ENCODE measurements around the gene SULT1A1. TPM values are rescaled to one million over a fixed set of nuclear protein-coding genes. Genes with fewer than 3 reads are reported as not detected.
"Not testable (repeated sequence)": the region's sequence is repeated elsewhere in the genome, so short reads cannot be mapped to it uniquely, and the experiment has no call there.

Gene SULT1A1
- polyA plus RNA-seq, 3 donors from 2014 or later, result 4.5 to 7.0 (median 6.5) TPM

DNA sequence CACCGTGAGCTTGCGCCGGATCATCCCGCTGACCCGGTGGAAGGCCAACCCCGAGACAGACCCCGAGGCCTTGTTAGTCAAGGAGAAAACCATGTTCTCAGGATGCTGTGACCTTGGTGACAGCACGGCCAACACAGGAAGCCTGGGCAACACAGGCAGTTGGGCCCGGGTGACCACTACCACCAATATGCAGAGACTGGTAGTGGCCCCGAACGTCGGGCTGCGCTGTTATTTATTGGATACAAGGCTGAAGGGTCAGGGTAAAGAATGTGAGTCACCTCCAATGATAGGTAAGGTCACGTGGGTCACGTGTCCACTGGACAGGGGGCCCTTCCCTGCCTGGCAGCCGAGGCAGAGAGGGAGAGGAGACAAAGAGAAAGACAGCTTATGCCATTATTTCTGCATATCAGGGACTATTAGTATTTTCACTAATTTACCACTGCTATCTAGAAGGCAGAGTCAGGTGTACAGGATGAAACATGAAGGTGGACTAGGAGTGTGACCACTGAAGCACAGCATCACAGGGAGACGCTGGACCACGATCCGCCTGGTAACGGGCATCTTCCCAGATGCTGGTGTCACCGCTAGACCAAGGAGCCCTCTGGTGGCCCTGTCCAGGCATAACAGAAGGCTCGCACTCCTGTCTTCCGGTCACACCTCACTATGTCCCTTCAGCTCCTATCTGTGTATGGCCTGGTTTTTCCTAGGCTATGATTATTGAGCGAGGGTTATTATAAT is 5.8 kb upstream of the SULT1A1 start:
- H3K36me3 Mint-ChIP-seq; H3K4me1 Mint-ChIP-seq; H3K27ac Mint-ChIP-seq; H3K4me3 Mint-ChIP-seq; H3K27me3 Mint-ChIP-seq (ENCODE audit: low read depth in 3 of 3); H3K9me3 Mint-ChIP-seq: not testable (repeated sequence)
- DNase-seq, result peak in 2 of 3 donors; percentile 20 to 34

DNA sequence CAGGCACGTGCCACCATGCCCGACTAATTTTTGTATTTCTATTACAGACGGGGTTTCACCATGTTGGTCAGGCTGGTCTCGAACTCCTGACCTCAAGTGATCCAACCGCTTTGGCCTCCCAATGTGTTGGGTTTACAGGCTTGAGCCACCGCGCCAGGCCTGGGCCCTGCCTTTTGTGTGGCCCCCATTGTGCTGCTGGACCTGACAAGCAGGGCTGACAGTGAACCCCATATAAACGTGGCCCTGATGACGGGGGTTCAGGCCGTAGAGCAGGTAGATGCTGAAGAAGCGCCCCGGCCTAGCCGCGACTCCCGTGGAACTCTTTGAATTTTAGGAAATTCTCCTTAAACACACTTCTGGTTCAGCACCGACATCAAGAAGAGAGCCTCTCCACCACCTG is 4.7 kb upstream of the SULT1A1 start:
- H3K4me3 Mint-ChIP-seq, result not testable (repeated sequence)

DNA sequence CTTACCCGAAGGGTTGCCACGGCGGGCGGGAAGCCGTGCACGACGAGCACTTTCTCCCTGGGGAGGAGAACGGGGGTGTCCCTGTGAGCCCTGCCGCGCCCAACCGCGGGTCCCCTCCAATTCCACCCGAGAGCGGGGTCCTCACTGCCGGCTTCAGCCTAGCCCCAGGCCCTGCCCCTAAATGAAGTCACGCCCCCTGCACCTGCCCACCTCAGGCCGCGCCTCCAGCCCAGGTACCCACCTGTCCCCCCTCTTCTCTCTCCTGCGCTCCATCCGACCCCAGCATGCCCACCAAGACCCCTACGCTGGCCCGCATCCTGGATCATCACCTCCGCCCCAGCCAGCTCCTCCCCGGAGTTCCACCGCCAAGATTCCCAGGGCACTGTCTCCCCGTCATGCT is 4.1 kb upstream of the SULT1A1 start:
- H3K4me3 Mint-ChIP-seq; H3K27me3 Mint-ChIP-seq (ENCODE audit: low read depth in 3 of 3); H3K27ac Mint-ChIP-seq; H3K9me3 Mint-ChIP-seq; DNase-seq; H3K36me3 Mint-ChIP-seq: not testable (repeated sequence)
- peaks cover 16 to 20% of the 10 kb centered on the region in 2 donors for H3K4me1 Mint-ChIP-seq

More for the DNA sequence above, 4.7 kb upstream of the SULT1A1 start:
- H3K9me3 Mint-ChIP-seq; H3K27me3 Mint-ChIP-seq (ENCODE audit: low read depth in 3 of 3); H3K36me3 Mint-ChIP-seq; DNase-seq; H3K27ac Mint-ChIP-seq: not testable (repeated sequence)
- peaks cover 14 to 16% of the 10 kb centered on the region in 2 donors for H3K4me1 Mint-ChIP-seq

DNA sequence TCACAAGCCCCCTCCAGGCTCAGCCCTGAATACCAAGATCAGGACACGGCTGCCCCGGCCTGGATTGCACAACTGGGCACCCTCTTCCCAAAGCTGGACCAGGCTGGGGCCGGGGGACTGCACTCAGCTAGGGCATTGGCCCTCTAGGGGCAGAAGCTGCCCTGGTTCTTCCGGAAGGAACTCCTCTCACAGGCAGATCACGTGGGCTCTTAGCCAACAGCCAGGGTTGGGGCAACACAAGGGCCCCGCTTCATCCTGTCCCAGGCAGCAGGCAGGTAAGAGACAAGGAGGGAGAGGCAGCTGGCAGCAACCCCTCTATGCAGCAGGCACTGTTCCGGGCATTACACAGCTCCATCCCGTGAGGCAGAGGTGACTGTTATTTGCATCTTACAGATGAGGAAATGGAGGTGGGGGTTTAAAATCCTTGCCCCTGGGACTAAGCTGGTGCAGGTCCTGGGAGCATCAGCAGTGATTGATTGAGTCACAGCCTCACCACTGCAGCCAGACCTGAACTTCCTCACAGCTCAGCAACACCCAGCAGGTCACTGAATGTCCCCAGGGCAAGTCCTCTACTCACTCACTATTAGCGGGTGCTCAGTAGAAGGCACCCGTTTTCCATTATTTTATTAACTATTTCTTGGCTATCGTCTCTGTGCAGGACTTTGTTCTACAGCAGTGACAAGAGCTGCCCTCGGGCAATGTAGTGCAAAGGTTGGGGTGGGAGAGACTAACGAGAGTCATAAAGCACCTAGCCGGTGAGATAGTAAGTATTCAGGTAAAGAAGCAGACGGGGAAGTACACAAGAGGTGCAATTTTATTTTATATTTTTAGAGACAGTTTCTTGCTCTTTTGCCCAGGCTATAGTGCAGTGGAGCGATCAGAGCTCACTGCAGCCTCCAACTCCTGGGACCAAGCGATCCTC is 2.8 kb upstream of the SULT1A1 start:
- peaks cover 16 to 20% of the 10 kb centered on the region in 2 donors for H3K4me1 Mint-ChIP-seq
- H3K27ac Mint-ChIP-seq; H3K36me3 Mint-ChIP-seq; DNase-seq; H3K4me3 Mint-ChIP-seq; H3K9me3 Mint-ChIP-seq; H3K27me3 Mint-ChIP-seq (ENCODE audit: low read depth in 3 of 3): not testable (repeated sequence)

DNA sequence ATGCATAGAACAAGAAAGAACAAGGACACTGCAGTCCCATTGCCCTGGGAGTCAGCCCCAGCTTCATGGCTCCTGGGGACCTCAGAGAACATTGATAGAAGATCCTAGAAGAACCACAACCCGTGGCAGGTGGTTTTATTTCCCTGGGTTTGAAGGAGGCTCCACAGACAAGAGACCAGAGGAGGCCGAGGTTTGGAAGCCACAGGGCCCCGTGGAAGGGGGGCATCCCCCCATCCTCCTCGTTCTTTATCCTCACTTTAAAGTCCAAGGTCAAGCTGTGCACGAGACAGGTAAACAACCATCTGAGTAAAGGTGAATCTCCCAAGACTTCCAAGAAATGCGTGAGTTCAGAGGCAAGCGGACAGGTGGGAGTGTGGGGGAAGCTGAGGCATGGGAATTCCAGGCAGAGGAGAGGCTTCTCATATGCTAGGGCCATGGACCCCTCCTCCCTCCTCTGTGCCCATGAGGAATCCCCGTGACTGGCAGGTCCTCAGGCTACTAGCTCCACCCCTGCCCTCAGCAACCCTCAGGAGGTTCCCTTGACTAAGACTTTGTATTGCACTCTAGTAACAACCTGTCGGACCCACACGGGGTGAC is 849 bp upstream of the SULT1A1 start:
- peaks cover 16% of the 10 kb centered on the region in 2 donors for H3K4me1 Mint-ChIP-seq
- H3K9me3 Mint-ChIP-seq, result no peaks in the 10 kb centered on the region
- H3K4me3 Mint-ChIP-seq, result no peak overlapping the region
- H3K27ac Mint-ChIP-seq, result peak overlapping the region in 2 of 6 donors; percentile 1 to 4
- no peak for DNase-seq
- H3K36me3 Mint-ChIP-seq, result no peaks in the 10 kb centered on the region
- H3K27me3 Mint-ChIP-seq (ENCODE audit: low read depth in 3 of 3), result peaks cover 0 to 1% (median 0%) of the 10 kb centered on the region in 3 donors

DNA sequence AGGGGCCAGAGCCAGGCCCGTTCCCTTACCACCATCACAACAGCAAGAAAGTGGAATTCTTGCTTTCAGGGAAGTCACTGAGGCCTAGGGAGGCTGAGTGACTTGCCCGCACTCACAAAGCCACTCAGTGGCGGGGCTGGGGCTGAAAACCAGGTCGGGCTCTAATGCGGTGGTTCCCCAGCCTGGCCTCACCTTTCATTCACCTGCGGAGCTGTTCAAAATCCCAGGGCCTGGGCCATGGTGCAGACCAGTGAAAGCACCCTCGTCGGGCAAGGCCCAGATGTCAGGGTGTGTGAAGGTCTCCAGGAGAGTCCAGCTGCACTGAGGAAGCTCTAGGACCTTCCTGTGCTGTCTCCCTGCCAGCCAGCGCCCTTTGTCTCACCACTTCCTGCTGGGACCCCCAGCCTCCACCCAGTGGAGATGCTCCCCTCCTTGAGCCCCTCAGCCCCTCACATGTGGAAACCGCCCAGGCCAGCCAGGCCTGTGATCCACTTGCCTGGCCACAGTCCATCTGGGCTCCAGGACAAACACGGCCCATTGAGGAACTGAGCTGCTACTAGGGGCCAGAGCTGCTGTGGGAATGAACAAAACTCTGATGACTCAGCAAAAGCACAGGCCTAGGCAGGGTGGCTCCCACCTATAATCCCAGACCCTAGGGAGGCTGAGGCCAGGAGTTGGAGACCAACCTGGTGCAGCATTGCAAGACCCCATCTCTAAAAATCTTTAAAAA is 812 bp downstream of the SULT1A1 start:
- not testable (repeated sequence) for H3K36me3 Mint-ChIP-seq; H3K9me3 Mint-ChIP-seq; H3K4me3 Mint-ChIP-seq; DNase-seq; H3K27ac Mint-ChIP-seq; H3K27me3 Mint-ChIP-seq (ENCODE audit: low read depth in 3 of 3)
- H3K4me1 Mint-ChIP-seq, result peaks cover 15 to 16% of the 10 kb centered on the region in 2 donors

DNA sequence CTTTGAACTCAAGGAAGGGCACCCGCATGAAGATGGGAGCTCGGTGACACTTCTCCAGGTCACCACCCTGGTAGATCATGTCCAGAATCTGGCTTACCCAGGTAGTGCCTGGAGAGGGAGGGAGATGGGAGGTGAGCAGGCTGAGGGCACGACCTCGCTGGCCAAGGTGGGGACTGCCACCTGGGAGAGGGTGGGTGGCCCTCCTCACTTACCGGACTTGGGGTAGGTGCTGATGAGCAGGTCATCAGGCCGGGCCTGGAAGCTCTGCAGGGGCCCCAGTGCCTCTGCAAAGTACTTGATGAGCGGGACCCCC is 1.4 kb downstream of the SULT1A1 start:
- DNase-seq; H3K27me3 Mint-ChIP-seq (ENCODE audit: low read depth in 3 of 3); H3K27ac Mint-ChIP-seq; H3K36me3 Mint-ChIP-seq; H3K9me3 Mint-ChIP-seq; H3K4me3 Mint-ChIP-seq: not testable (repeated sequence)
- peaks cover 15 to 16% of the 10 kb centered on the region in 2 donors for H3K4me1 Mint-ChIP-seq

DNA sequence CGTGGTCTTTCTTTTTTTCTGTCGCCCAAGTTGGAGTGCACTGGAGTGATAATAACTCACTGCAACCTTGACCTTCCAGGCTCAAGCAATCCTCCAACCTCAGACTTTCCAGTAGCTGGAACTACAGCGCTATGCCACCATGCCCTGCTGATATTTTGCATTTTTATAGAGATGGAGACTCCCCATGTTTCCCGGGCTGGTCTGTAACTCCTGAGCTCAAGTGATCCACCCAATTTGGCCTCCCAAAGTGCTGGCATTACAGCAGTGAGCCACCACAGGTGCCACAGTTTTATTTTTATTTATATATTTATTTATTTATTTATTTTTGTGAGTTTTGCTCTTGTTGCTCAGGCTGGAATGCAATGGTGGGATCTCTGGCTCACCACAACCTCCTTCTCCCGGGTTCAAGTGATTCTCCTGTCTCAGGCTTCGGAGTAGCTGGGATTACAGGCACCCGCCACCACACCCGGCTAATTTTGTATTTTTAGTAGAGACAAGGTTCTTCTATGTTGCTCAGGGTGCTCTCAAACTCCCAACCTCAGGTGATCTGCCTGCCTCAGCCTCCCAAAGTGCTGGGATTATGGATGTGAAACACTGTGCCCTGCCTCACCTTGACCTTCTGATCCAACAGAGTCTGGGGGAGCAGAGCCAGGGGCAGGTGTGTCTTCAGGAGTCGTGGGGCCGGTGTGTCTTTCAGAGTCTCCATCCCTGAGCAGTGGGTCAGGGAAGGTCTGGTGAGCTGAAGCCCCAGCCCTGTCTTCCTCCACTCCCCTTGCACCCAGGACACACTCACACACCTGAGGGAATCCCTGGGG is 2.0 kb downstream of the SULT1A1 start:
- not testable (repeated sequence) for H3K27ac Mint-ChIP-seq; DNase-seq; H3K36me3 Mint-ChIP-seq; H3K9me3 Mint-ChIP-seq; H3K27me3 Mint-ChIP-seq (ENCODE audit: low read depth in 3 of 3); H3K4me3 Mint-ChIP-seq
- peaks cover 15 to 16% of the 10 kb centered on the region in 2 donors for H3K4me1 Mint-ChIP-seq

DNA sequence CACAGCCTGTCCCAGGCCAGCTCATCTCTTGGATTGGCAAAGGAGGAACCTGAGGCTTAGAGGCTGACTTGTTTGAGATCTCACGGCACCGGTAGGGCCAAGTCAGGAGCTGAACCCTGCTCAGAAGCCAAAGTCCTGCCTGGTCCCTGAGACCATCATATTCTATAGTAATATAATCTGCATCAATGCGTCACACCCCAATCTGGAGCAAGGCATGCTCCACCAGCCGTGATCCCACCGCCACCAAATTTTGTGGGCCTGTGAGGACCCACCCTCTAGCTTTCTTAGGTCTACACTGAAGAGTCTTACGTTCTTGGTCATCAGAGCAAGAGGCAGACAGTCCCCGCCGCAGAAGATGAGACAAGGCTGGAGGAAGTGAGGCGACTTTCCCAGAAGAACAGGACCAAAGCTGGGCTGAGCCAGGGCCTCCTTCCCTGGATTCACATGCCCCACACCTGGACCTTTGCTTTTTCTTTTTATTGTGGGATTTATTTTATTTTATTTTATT is 2.7 kb downstream of the SULT1A1 start:
- Mint-ChIP-seq H3K9me3 (no peaks in the 10 kb centered on the region), H3K4me1 (peaks cover 15 to 16% of the 10 kb centered on the region in 2 donors), H3K27ac (no peak overlapping the region), H3K27me3 (ENCODE audit: low read depth in 3 of 3) (no peaks in the 10 kb centered on the region), H3K36me3 (no peaks in the 10 kb centered on the region), H3K4me3 (no peak overlapping the region)
- DNase-seq, result no peak

DNA sequence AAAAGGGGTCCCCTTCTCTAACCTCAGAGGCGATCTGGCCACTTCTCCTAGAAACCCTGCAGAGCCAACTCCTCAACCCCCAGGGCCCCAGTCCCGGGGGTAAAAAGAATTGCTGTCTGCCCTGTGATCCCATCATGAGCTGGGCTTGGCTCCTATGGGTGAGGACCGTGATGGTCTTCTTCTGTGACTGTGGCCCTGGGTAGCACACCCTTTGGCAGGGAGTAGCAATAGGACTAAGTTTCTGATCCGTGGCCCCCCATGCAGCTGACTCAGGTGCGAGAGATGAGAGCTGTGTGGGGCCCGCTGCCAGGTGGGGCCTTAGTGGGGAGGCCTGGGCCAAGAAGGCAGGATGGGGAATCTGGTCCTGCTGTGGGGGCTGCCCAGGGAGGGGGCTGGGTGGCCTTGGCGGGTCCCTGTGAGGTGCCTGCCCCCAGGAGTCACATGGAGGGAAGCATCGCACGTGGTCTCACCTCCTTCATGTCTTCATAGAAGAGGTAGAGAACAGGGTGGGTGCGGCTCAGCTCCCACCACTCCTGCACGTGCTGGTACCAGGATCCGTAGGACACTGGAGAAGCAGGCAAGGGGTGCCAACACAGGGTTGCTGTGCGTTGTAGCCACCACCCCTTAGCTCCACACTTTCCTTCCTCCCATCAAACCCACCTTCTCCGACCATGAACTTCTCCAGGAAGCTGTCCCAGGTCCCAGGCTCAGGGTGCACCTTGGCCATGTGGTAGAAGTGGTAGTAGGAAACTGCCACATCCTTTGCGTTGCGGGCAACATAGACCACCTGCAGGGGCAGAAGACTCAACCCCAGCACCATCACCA is 3.3 kb downstream of the SULT1A1 start:
- H3K27ac Mint-ChIP-seq, result no peak overlapping the region
- H3K27me3 Mint-ChIP-seq (ENCODE audit: low read depth in 3 of 3), result no peaks in the 10 kb centered on the region

DNA sequence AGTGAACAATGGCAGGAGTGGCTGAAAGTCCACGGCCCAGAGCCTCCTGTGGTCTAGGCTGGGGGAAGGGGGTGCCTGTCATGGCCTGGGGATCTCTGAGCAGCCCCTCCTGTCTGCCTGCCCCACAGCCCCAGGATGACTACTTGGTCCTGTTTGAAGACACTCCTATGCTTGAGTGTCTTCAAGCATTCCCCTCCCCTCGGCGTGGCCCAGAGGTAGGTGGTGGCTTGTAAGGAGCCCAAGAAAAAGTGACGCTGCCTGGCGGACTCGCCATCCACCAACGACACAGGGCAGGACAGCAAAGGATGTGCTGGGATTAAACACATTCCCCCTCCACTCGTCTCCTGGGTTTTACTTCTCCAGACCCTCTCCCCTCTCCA is 5.7 kb downstream of the SULT1A1 start:
- Mint-ChIP-seq H3K27me3 (ENCODE audit: low read depth in 3 of 3) (no peaks in the 10 kb centered on the region), H3K9me3 (no peaks in the 10 kb centered on the region), H3K36me3 (no peaks in the 10 kb centered on the region), H3K27ac (no peak overlapping the region), H3K4me1 (no peaks in the 10 kb centered on the region), H3K4me3 (no peak overlapping the region)
- DNase-seq, result no peak

More for the DNA sequence above, 3.3 kb downstream of the SULT1A1 start:
- H3K36me3 Mint-ChIP-seq, result no peaks in the 10 kb centered on the region
- peaks cover 15 to 16% of the 10 kb centered on the region in 2 donors for H3K4me1 Mint-ChIP-seq
- no peak overlapping the region for H3K4me3 Mint-ChIP-seq
- H3K9me3 Mint-ChIP-seq, result no peaks in the 10 kb centered on the region
- DNase-seq, result no peak

DNA sequence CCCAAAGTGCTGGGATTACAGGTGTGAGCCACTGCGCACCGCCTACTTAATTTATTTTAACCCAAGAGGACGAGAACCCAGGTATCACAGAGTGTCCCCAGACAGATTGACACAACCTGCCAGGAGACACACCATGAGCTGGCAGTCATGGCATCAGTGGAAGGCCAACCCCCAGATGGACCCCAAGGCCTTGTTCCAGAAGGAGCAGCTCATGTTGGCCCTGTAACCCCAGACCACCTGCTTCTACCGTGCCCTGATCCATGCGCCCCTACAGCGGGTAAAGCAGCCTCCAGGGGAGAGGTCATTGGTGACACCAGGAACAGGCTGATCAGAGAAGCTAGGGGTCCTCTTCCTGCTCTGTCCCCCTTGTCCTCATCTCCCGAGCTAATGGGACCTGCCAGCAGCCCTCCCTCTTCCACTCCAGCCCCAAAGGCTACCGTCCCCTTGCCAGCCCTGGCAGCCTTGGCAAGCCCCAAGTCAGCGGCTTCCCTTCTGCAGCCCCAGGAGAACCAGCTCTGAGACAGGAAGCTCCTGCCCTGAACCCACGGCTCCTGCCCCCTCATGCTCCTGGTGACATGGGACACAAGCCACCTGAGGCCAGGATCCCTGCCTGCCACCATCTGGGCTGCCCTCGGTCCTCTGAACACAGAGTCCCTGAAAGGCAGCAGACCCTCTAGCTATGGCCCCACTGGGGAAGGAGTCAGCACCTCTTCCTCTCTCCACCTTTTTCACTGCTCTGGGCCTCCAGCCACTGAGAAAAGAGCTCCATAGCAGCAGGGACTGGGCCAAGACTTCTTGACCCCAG is 6.3 kb downstream of the SULT1A1 start:
- no peak overlapping the region for H3K27ac Mint-ChIP-seq

More for the DNA sequence above, 6.3 kb downstream of the SULT1A1 start:
- H3K4me1 Mint-ChIP-seq, result no peaks in the 10 kb centered on the region
- H3K36me3 Mint-ChIP-seq, result no peaks in the 10 kb centered on the region
- no peaks in the 10 kb centered on the region for H3K9me3 Mint-ChIP-seq
- H3K4me3 Mint-ChIP-seq, result no peak overlapping the region
- no peaks in the 10 kb centered on the region for H3K27me3 Mint-ChIP-seq (ENCODE audit: low read depth in 3 of 3)
- no peak for DNase-seq

Measured in immature natural killer cell (primary cell).